Measurements from ENCODE around the gene GATAD2B.

DNA sequence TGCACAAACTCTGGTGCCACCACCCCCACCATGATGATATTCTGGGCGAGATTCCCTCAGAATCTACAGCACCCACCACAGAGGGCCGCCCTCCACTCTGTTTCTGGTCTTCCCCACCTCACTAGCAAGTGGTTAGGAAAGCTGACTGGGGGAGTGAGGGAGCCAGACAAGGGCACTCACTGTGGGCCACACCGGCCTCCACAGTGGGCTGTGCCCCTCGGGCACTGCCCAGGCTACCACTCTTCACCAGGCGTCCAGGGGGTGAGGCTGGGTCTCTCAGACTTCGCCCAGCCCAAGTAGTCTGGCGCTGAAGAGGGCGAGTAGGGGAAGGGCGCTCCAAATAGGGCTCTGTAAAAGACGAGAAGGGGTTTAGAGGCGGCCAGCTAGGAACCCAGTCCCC lies 11.2 kb upstream of the GATAD2B start:
- TF ChIP-seq YY1 (IDR thresholded peaks at IDR 0.05; ENCODE audit: insufficient read depth, insufficient read length) = no peak
- no peak for TF ChIP-seq SUZ12 (IDR thresholded peaks at IDR 0.05; ENCODE audit: extremely low read depth, insufficient read depth, insufficient read length)

Data from NT2/D1 (cell line).